Fibroblast of lung (primary cell): ENCODE measurements around the gene NTF4. TPM values are rescaled to one million over a fixed set of nuclear protein-coding genes. Genes with fewer than 3 reads are reported as not detected.

ENCODE experiments used
- DNase-seq, 2 donors: peaks; one replicate each; pipeline versions ENCODE4 v3.0.0 to v3.0.0-alpha.2; 2010; ENCODE audit warnings: low read depth in 2 of 2
- H2AFZ ChIP-seq: 2 replicates; pipeline ENCODE4 v1.5.1; 2012; ENCODE audit warnings: low read length, control low read depth, inconsistent platforms
- H3K27ac ChIP-seq: 2 replicates; pipeline ENCODE4 v1.5.1; 2011; ENCODE audit warnings: low read length, control low read depth; ENCODE audit not compliant: insufficient read depth
- H3K27me3 ChIP-seq: 2 replicates; pipeline ENCODE4 v1.5.1; 2011; ENCODE audit warnings: mild to moderate bottlenecking, low read length; ENCODE audit not compliant: control insufficient read depth, insufficient read depth
- H3K36me3 ChIP-seq: 2 replicates; pipeline ENCODE4 v1.5.1; 2011; ENCODE audit warnings: low read length; ENCODE audit not compliant: control insufficient read depth, insufficient read depth
- H3K4me1 ChIP-seq: 2 replicates; pipeline ENCODE4 v1.5.1; 2011; ENCODE audit warnings: low read length; ENCODE audit not compliant: control insufficient read depth, insufficient read depth; ENCODE audit errors: extremely low read depth
- H3K4me2 ChIP-seq: 2 replicates; pipeline ENCODE4 v1.5.1; 2011; ENCODE audit warnings: low read length, control low read depth; ENCODE audit not compliant: insufficient read depth; ENCODE audit errors: extremely low read depth
- H3K4me3 ChIP-seq, 4 experiments: fragments of 200-600 bp in 1 of 4; sonication (generic) in 1 of 4; replicated peaks in 1 of 4; 2 replicates each; pipeline ENCODE4 v1.5.1; 2011 to 2016; ENCODE audit warnings: low read length in 4 of 4, low read depth in 3 of 4, mild to moderate bottlenecking in 3 of 4, control low read depth in 2 of 4, inconsistent platforms in 1 of 4, mixed read lengths in 1 of 4; ENCODE audit not compliant: insufficient read depth in 1 of 4; ENCODE audit errors: control extremely low read depth in 1 of 4
- H3K79me2 ChIP-seq: 2 replicates; pipeline ENCODE4 v1.5.1; 2012; ENCODE audit warnings: mild to moderate bottlenecking, low read length, inconsistent platforms; ENCODE audit not compliant: control insufficient read depth, insufficient read depth
- H3K9ac ChIP-seq: 2 replicates; pipeline ENCODE4 v1.5.1; 2011; ENCODE audit warnings: mild to moderate bottlenecking, low read length, control low read depth; ENCODE audit not compliant: insufficient read depth
- H3K9me3 ChIP-seq: 2 replicates; pipeline ENCODE4 v1.5.1; 2012; ENCODE audit warnings: low read depth, low read length; ENCODE audit not compliant: control insufficient read depth, insufficient read depth
- H4K20me1 ChIP-seq: 2 replicates; pipeline ENCODE4 v1.5.1; 2011; ENCODE audit warnings: low read length; ENCODE audit not compliant: control insufficient read depth, insufficient read depth; ENCODE audit errors: extremely low read depth
- CTCF ChIP-seq, 2 donors: IDR thresholded peaks in 1 of 2; conservative IDR thresholded peaks in 1 of 2; 1 replicate in 1 of 2; 2 replicates in 1 of 2; pipeline ENCODE4 v1.5.1; 2011 to 2012; ENCODE audit warnings: low read length in 2 of 2, control low read depth in 1 of 2, inconsistent platforms in 1 of 2, low read depth in 1 of 2, mild to moderate bottlenecking in 1 of 2
- EZH2 ChIP-seq: IDR thresholded peaks from 2 replicates; pipeline ENCODE4 v1.5.1; 2012; ENCODE audit warnings: low read length, control low read depth, mild to moderate bottlenecking; ENCODE audit errors: missing control alignments
- polyA plus RNA-seq, 2 donors: library from polyadenylated mRNA; depleted of rRNA in 1 of 2; stranded (reverse) in 1 of 2; unstranded in 1 of 2; fragments of >200 nt; gene quantifications; 2 replicates each; pipeline ENCODE4 v1.2.1, GENCODE V29; 2011 to 2012; ENCODE audit warnings: missing spikeins in 1 of 2
- total RNA-seq: library from RNA; depleted of rRNA; stranded (reverse); fragments of >200 nt; gene quantifications from 2 replicates; pipeline ENCODE4 v1.2.1, GENCODE V29; 2014

NTF4 gene
- total and polyA plus RNA-seq, 2 donors (not counting 1 experiment from before 2014, with no cell fraction given) = not detected

GRCh38 chr19:49022116-49022515 is 42.5 kb downstream of the NTF4 start:
- no peak for DNase-seq
- no peaks in the 10 kb centered on the region for H3K9me3 ChIP-seq
- no peak overlapping the region for H3K27ac ChIP-seq
- no peaks in the 10 kb centered on the region for H4K20me1 ChIP-seq
- H3K9ac ChIP-seq = no peak overlapping the region
- TF ChIP-seq EZH2 (no peak), CTCF (conservative IDR thresholded peaks at IDR 0.05 in 1 of 2, IDR thresholded peaks at IDR 0.05 in 1 of 2; ENCODE audit: low read depth in 1 of 2, low read length in 2 of 2) (no peak)
- H2AFZ ChIP-seq = no peak overlapping the region
- peaks cover 3% of the 10 kb centered on the region for H3K27me3 ChIP-seq
- H3K4me2 ChIP-seq = no peak overlapping the region
- peaks cover 2% of the 10 kb centered on the region for H3K4me1 ChIP-seq
- H3K36me3 ChIP-seq = no peaks in the 10 kb centered on the region
- H3K4me3 ChIP-seq = no peak overlapping the region
- no peaks in the 10 kb centered on the region for H3K79me2 ChIP-seq

- Histone ChIP-seq H4K20me1 (no peaks in the 10 kb centered on the region), H2AFZ (no peak overlapping the region), H3K79me2 (no peaks in the 10 kb centered on the region), H3K9ac (no peak overlapping the region), H3K4me2 (no peak overlapping the region), H3K4me3 (no peak overlapping the region), H3K27ac (no peak overlapping the region), H3K27me3 (peaks cover 3% of the 10 kb centered on the region), H3K4me1 (peaks cover 2% of the 10 kb centered on the region), H3K9me3 (no peaks in the 10 kb centered on the region), H3K36me3 (peaks cover 2% of the 10 kb centered on the region)
- no peak for TF ChIP-seq EZH2
- no peak for TF ChIP-seq CTCF (conservative IDR thresholded peaks at IDR 0.05 in 1 of 2, IDR thresholded peaks at IDR 0.05 in 1 of 2; ENCODE audit: low read depth in 1 of 2, low read length in 2 of 2)
- peak in 1 of 2 donors; percentile 38 for DNase-seq
Observed at GRCh38 chr19:49020931-49021895, 43.4 kb downstream of the NTF4 start.

DNA sequence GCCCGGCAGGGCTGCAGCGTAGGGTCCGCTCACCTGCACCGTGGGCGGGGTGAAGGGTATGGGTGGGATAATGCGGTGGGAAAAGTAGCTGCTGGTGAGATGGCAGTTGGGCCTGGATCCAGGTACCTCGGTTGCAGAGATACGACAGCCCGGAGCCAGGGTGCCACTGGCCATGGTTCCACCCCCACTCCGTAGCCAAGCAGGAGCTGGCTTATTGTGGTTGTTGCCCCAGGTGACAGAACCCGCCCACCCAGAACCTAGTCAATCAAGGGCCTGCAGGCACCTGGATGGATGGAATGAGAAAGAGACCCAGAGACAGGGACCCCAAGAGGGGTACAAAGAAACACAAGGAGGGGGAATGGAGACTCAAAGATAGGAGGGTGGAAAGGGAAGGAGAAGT is 44.3 kb downstream of the NTF4 start:
- Histone ChIP-seq H3K4me1 (peaks cover 2% of the 10 kb centered on the region), H3K9ac (no peak overlapping the region), H3K36me3 (peaks cover 9% of the 10 kb centered on the region), H3K4me3 (no peak overlapping the region), H3K79me2 (no peaks in the 10 kb centered on the region), H3K27me3 (peaks cover 3% of the 10 kb centered on the region), H3K4me2 (no peak overlapping the region), H4K20me1 (no peaks in the 10 kb centered on the region), H3K9me3 (no peaks in the 10 kb centered on the region), H2AFZ (no peak overlapping the region), H3K27ac (no peak overlapping the region)
- TF ChIP-seq EZH2 (no peak), CTCF (conservative IDR thresholded peaks at IDR 0.05 in 1 of 2, IDR thresholded peaks at IDR 0.05 in 1 of 2; ENCODE audit: low read depth in 1 of 2, low read length in 2 of 2) (no peak)
- DNase-seq = no peak
